WTC11 (cell line): ENCODE measurements around the gene ARHGEF10L.

Experiments used
- CREB1 ChIP-seq: sonication (generic); formaldehyde crosslinking; IDR thresholded peaks from 2 replicates; pipeline ENCODE4 v1.8.0; 2023; ENCODE audit warnings: mild to moderate bottlenecking, missing genetic modification reagents
- MAX ChIP-seq: sonication (generic); formaldehyde crosslinking; IDR thresholded peaks from 2 replicates; pipeline ENCODE4 v1.8.0; 2022; ENCODE audit warnings: mild to moderate bottlenecking, missing genetic modification reagents
- NFE2L1 ChIP-seq: sonication (generic); formaldehyde crosslinking; IDR thresholded peaks from 2 replicates; pipeline ENCODE4 v1.8.1; 2023; ENCODE audit warnings: missing genetic modification reagents
- NR3C1 ChIP-seq: sonication (generic); formaldehyde crosslinking; conservative IDR thresholded peaks from 2 replicates; pipeline ENCODE4 v1.8.1; 2023; ENCODE audit warnings: low read depth, mild to moderate bottlenecking, missing genetic modification reagents
- TCF7 ChIP-seq: sonication (generic); formaldehyde crosslinking; IDR thresholded peaks from 2 replicates; pipeline ENCODE4 v1.8.0; 2022; ENCODE audit warnings: mild to moderate bottlenecking, low read depth, missing genetic modification reagents, moderate library complexity
- TF ChIP-seq, protein P1 (sequence below): fragments of 200-600 bp; IDR thresholded peaks from 2 replicates; pipeline ENCODE4 v1.8.0; 2022; ENCODE audit warnings: antibody characterized with exemption

- TF ChIP-seq NR3C1 (no peak), CREB1 (no peak), MAX (CRISPR knock-in tag) (no peak), NFE2L1 (CRISPR knock-in tag) (no peak), TCF7 (CRISPR knock-in tag) (no peak)
- TF ChIP-seq, protein P1, sequence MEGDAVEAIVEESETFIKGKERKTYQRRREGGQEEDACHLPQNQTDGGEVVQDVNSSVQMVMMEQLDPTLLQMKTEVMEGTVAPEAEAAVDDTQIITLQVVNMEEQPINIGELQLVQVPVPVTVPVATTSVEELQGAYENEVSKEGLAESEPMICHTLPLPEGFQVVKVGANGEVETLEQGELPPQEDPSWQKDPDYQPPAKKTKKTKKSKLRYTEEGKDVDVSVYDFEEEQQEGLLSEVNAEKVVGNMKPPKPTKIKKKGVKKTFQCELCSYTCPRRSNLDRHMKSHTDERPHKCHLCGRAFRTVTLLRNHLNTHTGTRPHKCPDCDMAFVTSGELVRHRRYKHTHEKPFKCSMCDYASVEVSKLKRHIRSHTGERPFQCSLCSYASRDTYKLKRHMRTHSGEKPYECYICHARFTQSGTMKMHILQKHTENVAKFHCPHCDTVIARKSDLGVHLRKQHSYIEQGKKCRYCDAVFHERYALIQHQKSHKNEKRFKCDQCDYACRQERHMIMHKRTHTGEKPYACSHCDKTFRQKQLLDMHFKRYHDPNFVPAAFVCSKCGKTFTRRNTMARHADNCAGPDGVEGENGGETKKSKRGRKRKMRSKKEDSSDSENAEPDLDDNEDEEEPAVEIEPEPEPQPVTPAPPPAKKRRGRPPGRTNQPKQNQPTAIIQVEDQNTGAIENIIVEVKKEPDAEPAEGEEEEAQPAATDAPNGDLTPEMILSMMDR: no peak
Measured at GRCh38 chr1:17741052-17741451, 201.6 kb downstream of the ARHGEF10L start.
